GM23248 (cell line): ENCODE measurements around the gene TCF4.

Experiments used
- EZH2 ChIP-seq: fragments of 200-600 bp; sonication (generic); IDR thresholded peaks from 2 replicates; pipeline ENCODE4 v1.6.1; 2018; ENCODE audit warnings: antibody characterized with exemption, mild to moderate bottlenecking; ENCODE audit not compliant: insufficient read depth, poor library complexity, severe bottlenecking
- EZH2phosphoT487 ChIP-seq: fragments of 200-600 bp; sonication (generic); IDR thresholded peaks from 2 replicates; pipeline ENCODE4 v1.6.1; 2018; ENCODE audit warnings: antibody characterized with exemption, moderate library complexity, mild to moderate bottlenecking, low read depth; ENCODE audit not compliant: insufficient read depth

DNA sequence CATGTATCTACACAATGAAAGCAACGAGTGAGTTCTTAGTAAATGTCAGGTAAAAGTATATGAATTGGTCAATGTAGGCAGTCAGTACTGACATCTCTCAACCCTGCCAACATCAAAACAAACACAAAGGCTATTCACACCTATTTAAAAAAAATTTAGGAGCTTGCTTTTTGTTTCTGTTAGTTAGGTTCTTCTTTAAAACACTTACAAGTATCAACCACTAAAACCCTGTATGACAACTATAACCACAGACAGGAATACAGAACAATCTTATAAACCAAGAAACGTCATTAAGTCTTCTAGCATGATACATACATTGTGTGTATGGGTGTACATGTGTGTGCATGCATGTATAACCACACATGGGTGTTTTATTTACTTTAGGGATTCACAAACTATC is 131.0 kb downstream of the TCF4 start:
- TF ChIP-seq EZH2: no peak
- TF ChIP-seq EZH2phosphoT487: no peak
